ENCODE results near the gene ZNF524. TPM values are rescaled to one million over a fixed set of nuclear protein-coding genes. Genes with fewer than 3 reads are reported as not detected.

Gene ZNF524
- total and polyA plus RNA-seq, 9 of the 15 experiments (the other 6 are each of a cell fraction or from before 2014, with no cell fraction given), result 0.08 to 15.6 (median 2.9) TPM

DNA sequence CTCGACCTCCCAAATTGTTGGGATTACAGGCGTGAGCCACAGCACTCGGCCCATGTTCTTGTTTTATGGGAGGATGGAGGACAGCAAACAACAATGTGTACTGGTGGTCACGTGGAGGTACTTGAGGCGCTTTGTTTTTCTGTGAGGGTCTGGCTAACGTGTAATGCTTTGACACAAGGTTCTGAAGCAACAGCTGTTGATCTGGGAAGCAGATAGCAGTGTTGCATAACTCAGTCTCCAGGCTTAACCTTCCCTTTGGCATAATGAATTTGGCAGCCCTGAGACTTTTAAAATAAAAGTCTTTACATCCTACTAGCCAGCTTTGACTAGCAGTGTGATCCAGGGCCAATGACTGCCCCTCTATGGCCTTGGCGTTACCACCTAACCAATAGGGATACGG is 33.8 kb downstream of the ZNF524 start:
- Histone ChIP-seq H2AFZ (ENCODE audit: low read depth, low read length) (peak overlapping the region; percentile 91), H3K79me2 (ENCODE audit: control insufficient read depth, insufficient read depth, low read length) (peaks cover 35% of the 10 kb centered on the region), H3K4me3 (no peak overlapping the region), H3K4me2 (ENCODE audit: insufficient read depth, low read length) (peak overlapping the region; percentile 98), H3K4me1 (replicated peaks in 1 of 2; ENCODE audit: control insufficient read depth in 2 of 2, insufficient read depth in 2 of 2, low read length in 2 of 2) (peaks cover 13 to 24% of the 10 kb centered on the region in 2 experiments), H3K27me3 (ENCODE audit: control insufficient read depth in 2 of 2, insufficient read depth in 2 of 2, low read length in 2 of 2) (no peaks in the 10 kb centered on the region), H3K36me3 (ENCODE audit: control insufficient read depth, insufficient read depth, low read length) (peaks cover 6% of the 10 kb centered on the region; the same call in 2 of the 3 replicates), H3K9me1 (ENCODE audit: control insufficient read depth, insufficient read depth, low read length) (no peaks in the 10 kb centered on the region), H3K9ac (ENCODE audit: insufficient read depth in 1 of 2, low read depth in 2 of 2, low read length in 2 of 2) (no peak overlapping the region), H4K20me1 (replicated peaks; ENCODE audit: control insufficient read depth, insufficient read depth, low read length) (no peaks in the 10 kb centered on the region), H3K9me3 (replicated peaks; ENCODE audit: control insufficient read depth, insufficient read depth, low read depth, low read length) (0 out of 2 replicates have a peak, but pooled peaks cover 2% of the 10 kb centered on the region), H3K27ac (ENCODE audit: extremely low read depth, low read depth, low read length) (no peak overlapping the region; the same call in 2 of the 3 replicates)
- no TSS peak for BruUV-seq (replicated peaks)
- ATAC-seq, result no peak
- POLR2A ChIA-PET, result interaction anchor here (2.0 kb wide), 1 partner anchor 9 kb away, joined by 12 read pairs; the partner anchor contains the start of gene ZNF784
- intact Hi-C loops (cut with micrococcal nuclease) (loop anchor here (10.0 kb wide), 1 partner anchor 489 kb away; the partner anchor contains the start of gene TNNT1), in situ Hi-C loops (cut with MboI) (loop anchor here (10.0 to 25.0 kb wide), 3 partner anchors 497 to 759 kb away; partner anchors contain the start of genes FCAR, TNNT1 and ZSCAN5A)
- CTCF ChIA-PET (ENCODE audit: low intra/inter-chr PET ratio), result interaction anchor here (1.2 kb wide), 1 partner anchor 20 kb away, joined by 4 read pairs; no protein-coding TSS in a partner anchor
- no peak for FAIRE-seq
- 90% methylated on average over 8 of the region's 8 CpGs for WGBS (ENCODE audit: insufficient coverage, low coverage, missing lambda C conversion rate)
- no peak for DNase-seq (ENCODE audit: extremely low read depth in 1 of 4, low spot score in 3 of 4)
- no peak for TF ChIP-seq CEBPG (CRISPR knock-in tag; IDR thresholded peaks at IDR 0.05)
- TF ChIP-seq CEBPG (tag; conservative IDR thresholded peaks at IDR 0.05 in 1 of 2, IDR thresholded peaks at IDR 0.05 in 1 of 2), result peak in 1 of 2 experiments; percentile 31; a peak in 1 of 4 replicates
- peak; percentile 71 for TF ChIP-seq CEBPB (tag; IDR thresholded peaks at IDR 0.05)
- TF ChIP-seq, protein P1, sequence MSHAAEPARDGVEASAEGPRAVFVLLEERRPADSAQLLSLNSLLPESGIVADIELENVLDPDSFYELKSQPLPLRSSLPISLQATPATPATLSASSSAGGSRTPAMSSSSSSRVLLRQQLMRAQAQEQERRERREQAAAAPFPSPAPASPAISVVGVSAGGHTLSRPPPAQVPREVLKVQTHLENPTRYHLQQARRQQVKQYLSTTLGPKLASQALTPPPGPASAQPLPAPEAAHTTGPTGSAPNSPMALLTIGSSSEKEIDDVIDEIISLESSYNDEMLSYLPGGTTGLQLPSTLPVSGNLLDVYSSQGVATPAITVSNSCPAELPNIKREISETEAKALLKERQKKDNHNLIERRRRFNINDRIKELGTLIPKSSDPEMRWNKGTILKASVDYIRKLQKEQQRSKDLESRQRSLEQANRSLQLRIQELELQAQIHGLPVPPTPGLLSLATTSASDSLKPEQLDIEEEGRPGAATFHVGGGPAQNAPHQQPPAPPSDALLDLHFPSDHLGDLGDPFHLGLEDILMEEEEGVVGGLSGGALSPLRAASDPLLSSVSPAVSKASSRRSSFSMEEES (CRISPR knock-in tag; IDR thresholded peaks at IDR 0.05), result no peak
- peak; percentile 32 for TF ChIP-seq DACH1 (IDR thresholded peaks at IDR 0.05; ENCODE audit: partially characterized antibody)
